HG02798 (cell line): Measurements from ENCODE around the gene CASP10.
A peak's percentile ranks its signal among the peaks of the same experiment; 100 is the strongest.

Experiments used
- ATAC-seq: cut with Tn5 transposase; IDR thresholded peaks from one replicate; pipeline ENCODE4 v1.9.1; 2021; ENCODE audit warnings: mild to moderate bottlenecking; ENCODE audit not compliant: unreplicated experiment, poor library complexity

Gene CASP10

DNA sequence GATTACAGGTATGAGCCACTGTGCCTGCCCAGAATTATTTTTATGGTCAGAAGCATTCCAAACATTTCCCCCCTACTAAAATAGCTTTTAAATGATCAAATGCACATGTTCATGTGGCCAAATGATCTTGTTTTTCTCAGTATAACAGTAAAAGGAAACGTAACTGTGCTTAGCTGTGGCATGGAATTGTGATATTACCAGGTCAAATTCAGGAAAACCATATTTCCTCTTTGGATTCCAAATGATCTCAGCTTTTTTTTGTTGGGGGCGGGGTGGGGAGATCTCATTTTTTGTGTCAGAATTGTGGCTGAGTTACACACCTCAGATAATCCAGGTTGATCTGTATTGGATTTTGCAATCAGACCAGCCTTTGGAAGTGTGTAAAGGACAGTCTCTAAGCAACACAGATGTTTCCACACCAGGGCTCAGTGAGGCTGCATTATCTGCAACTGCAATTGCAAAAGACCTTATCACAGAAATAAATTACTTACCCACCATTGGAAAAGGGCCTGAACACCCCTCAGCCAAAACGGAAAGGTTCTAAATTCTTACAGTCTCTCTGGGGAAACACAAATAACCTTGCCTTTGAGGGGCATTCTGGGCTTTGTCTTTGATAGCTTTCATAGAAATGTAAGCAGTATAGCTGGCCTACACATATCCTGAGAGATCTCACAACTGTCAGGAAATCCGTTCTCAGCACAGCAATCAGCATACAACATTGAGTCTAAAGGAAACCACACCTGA lies 8.4 kb downstream of the CASP10 start:
- ATAC-seq = no peak

DNA sequence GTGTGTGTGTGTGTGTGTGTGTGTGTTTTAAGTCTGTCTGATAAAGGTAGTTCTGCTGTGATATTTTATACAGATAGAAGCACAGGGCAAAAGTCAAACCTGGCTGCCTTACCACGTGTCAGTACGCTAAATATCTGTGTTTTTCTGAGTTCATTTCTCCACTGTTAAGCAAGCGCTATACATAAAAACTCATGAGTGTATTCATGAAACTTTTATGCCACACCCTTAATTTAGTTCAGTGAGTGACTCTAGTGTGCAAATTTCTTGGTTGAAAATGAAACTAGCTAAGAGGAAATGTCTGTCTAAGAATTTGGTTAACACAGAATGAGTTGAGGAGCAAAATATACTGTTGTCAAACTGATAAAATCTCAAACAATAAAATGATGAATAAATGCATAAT lies 11.2 kb downstream of the CASP10 start:
- peak; percentile 98 for ATAC-seq

DNA sequence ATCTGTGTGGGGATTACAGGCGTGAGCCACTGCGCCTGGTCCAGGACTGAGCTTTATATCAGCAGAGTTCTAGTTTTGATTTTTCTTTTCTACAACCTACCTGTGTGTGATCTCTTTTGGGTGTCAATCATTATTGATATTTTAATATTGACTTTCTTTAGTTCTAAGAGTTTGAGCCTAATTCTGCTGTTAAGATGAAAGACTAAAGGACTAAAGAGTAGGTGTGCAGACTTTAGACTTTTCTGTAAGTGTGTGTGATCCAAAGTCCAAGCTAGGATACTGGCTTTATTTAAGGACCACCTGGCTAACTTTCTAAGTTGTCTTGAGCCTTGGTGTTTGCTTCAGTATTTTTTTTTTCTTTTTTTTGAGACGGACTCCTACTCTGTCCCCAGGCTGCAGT lies 12.4 kb downstream of the CASP10 start:
- ATAC-seq = no peak

DNA sequence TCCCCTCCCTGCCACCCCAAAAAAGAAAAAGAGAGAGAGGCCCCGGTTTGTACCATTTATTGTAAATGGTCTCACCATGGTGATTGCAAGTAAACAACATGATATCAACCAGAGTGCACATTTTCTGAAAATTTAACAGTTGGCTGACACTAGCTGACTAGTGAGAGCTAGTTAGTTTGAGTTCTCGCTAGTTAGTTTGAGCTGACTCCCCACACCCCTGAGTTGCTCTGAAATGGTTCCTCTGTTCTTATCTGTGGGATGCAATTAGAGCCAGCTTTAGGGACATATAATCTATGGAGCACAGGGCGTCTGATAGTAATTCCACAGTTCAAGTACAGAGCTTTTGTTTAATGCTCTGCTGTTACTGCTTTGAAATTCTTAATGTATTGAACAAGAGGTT lies 13.1 kb downstream of the CASP10 start:
- no peak for ATAC-seq

DNA sequence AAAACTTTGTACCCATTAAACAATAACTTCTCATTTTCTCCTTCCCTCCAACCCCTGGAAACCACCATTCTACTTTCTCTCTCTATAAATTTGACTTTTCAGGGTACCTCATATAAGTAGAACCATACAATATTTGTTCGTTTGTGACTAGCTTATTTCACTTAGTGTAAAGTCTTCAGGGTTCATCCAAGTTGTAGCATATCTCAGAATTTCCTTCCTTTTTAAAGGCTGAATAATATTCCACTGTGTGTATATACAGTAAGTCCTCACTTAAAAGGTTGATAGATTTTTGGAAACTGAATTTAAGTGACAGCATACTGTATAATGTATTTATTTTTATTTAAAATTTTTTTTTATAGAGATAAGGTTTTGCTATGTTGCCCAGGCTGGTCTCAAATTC lies 13.9 kb downstream of the CASP10 start:
- no peak for ATAC-seq

DNA sequence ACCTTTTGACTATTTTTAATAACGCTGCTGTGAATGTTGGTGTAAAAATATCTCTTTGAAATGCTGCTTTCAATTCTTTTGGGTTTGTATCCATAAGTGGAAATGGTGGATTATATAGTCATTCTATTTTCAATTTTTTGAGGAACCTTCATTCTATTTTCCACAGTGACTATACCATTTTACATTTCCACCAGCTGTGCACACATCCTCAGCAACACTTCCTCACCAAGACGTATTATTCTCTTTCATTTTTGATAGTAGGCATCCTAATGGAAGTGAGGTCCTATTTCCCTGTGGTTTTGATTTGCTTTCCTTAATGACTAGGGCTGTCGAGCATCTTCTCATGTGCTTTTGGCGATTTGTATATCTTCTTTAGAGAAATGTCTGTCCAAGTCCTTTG lies 14.8 kb downstream of the CASP10 start:
- ATAC-seq = no peak

DNA sequence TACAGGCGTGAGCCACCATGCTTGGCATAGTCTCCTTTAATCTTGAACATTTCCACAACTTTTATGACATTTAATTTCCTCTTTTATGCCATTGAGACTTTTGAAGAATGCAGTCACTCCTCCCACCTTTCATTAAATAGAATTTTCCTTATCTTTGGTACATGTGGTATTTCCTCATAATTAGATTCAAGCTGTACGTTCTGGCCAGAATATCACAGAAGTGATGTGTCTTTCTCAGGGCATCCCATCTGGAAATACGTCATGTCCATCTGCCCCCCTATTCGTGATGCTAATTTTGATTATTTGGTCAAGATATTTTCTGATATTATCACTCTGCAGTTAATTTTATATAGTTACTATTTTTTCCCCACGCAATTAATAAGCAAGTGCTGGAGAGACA lies 16.9 kb downstream of the CASP10 start:
- no peak for ATAC-seq

DNA sequence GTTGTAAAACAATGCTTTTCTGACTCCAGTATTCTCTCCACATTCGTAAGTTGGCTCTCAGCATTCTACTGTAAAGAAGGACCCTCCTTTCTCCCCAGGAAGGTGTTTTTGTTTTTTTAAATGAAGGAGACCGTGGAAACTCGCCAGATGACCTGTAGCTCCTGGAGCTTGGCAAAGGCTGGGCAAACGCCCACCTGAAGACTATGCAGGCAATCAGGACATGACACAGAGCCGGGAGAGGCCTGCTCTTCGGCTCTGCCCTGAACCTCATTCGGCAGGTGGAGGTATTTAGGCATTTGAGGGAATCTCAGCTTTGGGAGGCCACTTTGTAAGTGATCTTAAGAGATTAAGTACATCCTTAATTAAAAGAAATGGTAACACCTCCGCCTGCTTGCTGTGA lies 17.4 kb downstream of the CASP10 start:
- ATAC-seq = no peak

DNA sequence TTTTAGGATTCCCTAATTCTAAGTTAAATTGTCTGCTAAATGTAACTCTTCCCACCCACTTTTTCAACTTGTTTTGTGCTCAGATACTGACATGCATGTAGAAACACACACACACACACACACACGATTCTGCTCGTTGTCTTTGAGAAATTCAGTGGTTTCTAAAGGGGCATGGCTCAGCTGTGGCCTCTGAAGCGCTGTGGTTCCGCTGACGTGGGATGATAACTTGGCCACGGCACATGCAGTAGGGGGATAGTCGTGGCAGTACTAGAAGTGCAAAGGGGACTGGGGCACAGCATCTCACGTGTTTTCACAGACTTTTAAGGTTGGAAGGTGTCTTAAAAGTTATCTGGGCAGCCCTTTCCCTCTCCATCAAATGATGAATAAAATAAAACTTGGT lies 18.4 kb downstream of the CASP10 start:
- ATAC-seq = no peak

DNA sequence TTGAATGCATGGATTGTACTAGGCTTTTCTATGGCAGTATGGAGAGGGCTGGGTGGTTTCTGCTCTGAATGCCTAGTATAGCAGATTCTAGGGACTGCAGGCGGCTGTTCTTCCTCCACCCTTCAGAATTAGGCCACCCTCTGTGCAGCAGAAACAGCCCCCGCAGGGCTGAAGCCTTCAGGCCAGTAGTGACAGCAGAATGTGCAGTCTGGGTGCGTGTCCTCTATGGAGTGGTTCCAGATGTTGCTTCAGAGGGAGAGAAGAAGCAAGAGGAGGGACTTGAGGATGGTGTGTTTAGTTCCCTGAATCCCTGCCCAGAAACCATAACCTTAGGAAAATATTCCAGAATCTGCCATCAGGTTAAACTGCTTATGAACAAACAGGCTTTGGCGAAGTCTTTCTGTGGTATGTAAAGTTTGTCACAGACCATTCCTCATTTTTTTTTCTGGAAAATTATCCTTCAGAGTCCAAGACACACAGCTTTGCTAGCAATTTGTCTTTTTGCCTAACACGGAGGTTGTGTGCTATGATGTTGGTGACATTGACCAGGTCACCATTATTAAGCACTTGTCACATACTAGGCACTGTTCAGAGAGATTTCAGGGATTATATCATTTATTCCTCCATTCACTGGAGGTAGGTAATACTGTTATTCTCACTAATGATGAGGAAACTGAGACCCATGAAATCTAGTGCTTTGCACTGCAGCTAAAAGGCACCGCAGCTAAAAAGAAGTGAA lies 21.1 kb downstream of the CASP10 start:
- no peak for ATAC-seq

DNA sequence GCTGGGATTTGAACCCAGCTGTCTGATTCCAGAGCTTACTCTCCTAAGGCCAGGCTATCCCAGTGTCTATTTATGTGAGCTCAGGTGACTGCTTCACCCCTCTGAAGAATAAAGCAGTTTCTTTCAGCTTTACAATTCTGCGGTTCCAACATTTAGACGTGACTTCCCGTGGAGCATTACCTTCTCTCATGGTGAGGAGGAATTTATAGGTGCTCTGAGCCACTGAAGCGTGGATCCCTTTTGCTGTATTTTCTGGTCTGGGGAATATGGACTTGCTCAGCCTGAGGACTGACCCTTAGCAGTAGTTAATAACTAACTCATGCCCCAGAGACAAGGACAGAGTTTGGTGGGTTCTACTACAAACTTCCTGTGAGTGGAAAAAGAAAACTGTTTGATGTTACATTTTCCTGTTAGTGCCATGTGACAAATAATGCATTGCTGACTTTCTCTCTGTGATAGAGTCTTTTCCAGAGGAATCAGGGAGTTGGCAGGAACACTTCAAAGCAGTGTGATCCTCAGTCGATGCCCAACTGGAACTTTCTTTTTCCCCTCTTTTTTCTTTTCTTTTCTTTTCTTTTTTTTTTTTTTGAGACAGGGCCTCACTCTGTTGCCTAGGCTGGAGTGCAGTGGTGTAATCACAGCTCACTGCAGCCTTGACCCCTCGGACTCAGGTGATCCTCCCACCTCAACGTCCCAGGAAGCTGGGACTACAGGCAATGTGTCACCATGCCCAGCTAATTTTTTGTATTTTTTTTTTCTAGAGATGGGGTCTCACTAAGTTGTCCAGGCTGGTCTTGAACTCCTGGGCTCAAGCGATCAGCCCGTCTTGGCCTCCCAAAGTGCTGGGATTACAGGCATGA lies 21.9 kb downstream of the CASP10 start:
- ATAC-seq = no peak

DNA sequence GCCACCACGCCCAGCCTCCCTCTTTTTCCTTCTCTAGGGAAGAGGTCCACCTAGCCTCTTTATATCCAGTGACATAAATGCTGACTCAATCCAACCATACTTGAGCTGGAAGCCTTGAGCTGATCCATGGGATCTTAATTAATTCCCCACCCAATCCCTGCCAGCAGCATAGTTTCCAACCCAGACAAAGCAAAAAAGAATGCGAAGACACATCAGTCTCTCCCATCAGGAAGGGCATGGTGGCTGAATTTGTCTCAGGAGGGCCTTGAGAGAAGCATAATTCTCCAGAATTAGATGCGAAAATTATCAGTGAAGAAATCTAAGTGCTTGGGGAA lies 22.5 kb downstream of the CASP10 start:
- no peak for ATAC-seq

DNA sequence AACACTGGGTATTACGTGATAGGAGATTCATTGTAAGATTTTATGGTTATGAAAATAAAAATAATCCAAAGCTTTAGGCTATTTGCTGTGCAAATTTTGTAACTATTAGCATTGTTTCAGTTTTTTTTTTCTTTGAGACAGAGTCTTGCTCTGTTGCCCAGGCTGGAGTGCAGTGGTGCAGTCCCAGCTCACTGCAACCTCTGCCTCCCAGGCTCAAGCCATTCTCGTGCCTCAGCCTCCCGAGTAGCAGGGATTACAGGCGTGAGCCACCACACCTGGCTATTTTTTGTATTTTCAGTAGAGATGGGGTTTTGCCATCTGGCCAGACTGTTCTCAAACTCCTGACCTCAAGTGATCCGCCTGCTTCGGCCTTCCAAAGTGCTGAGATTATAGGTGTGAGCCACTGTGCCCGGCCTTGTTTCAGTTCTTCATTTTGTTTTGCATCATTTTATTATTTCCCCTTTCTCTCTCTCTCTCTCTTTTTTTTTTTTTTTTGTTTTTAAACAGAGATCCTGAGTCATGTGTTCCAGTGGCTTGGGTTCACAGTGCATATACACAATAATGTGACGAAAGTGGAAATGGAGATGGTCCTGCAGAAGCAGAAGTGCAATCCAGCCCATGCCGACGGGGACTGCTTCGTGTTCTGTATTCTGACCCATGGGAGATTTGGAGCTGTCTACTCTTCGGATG lies 25.8 kb downstream of the CASP10 start:
- peak; percentile 74 for ATAC-seq

DNA sequence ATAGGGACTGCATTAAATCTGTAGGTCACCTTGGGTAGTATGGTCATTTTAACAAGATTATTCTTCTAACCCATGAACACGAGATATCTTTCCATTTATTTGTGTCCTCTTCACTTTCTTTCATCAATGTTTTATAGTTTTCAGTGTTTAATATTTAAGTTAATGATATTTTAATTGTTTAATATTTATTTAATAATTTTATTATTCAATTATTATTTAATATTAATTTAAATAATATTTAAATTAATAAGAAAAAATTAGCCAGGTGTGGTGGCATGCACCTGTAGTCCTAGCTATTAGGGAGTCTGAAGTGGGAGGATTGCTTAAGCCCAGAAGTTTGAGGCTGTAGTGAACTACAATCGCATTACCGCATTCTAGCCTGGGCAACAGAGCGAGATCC lies 33.0 kb downstream of the CASP10 start:
- ATAC-seq = no peak

DNA sequence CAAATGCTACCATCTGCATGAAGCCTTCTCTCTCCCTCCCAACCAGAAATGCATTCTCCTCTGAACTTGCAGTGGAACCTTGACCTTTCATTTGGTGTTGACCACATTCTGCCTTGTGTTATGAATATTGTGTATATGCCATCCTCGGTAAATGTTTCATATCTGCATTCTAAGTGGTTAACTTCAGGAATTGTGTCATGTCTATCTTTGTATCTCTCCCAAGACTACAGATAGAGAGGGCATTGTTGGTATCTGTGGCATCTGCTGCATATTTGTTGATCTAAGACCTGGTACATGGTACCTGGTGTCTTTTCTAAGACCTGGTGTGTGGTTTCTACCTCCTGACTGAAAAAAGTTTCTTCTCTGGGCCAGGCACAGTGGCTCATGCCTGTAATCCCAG lies 34.0 kb downstream of the CASP10 start:
- ATAC-seq = no peak

DNA sequence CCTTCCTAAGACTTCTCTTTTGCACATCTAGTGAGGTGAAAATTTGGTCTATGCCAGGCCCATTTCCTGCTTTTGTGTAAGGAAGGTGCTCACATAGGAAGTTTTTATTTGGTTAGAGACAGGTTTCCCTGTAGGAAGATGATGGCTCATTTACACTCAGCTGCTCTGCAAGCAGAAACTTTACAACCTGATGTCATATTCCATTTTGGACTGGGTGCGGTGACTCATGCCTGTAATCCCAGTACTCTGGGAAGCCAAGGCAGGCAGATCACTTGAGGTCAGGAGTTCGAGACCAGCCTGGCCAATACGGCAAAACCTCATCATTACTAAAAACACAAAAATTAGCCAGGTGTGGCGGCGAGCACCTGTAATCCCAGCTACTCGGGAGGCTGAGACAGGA lies 35.8 kb downstream of the CASP10 start:
- ATAC-seq = no peak

DNA sequence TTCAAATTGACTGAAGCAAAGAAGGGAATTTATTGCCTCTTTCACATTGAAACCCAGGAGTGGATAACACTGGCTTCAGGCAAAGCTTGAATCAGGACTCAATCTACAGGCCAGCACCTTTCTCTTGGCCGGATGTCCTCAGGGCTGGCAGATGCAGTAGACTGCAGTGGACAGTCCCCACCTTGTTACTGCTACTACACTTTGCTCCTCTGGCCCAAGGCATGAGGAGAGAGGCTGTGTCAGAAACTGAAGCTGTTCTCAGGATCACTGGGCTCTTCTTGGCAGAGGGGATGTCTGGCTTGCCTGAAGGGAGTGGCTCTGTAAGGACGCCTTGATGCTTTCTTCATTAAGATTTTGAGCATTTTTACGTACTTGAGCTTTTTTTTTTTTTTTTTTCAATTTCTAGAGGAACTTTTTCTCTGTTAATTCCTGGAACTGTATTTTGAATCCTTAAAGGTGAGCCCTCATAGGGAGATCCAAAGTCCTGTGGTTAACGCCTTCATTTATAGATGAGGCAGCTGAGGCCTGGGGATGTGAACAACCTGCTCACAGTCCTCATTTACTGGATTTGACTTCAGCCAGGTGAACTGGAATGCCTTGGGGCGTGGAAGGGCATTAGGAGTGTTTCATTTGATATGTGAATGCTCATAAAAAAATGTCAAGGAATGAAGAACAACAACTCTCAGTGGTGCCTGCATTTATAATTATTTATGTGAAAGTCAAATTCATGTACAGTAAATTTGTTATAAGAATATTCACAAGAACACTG lies 36.6 kb downstream of the CASP10 start:
- no peak for ATAC-seq

DNA sequence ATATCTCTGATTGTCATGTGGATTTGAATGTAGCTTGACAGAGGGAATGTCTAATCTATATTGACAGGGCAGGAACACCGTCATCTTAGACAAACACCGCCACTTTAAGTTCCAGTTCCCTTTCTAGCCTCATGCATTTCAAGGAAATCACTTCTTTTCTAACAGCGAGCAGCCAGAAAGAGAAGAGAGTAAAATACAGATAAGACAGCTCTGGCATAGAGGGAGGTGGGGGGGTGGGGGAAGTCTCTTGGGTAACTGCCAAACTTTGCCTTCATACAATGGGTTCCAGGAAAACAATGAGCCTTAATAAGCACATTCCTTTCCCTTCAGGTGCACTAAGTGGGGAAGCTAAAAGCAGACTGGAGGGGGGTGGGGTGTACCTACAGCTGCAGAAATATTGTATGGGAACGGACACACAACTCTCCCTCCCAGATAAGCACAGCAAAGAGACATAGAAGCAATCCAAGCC lies 37.2 kb downstream of the CASP10 start:
- ATAC-seq = no peak

DNA sequence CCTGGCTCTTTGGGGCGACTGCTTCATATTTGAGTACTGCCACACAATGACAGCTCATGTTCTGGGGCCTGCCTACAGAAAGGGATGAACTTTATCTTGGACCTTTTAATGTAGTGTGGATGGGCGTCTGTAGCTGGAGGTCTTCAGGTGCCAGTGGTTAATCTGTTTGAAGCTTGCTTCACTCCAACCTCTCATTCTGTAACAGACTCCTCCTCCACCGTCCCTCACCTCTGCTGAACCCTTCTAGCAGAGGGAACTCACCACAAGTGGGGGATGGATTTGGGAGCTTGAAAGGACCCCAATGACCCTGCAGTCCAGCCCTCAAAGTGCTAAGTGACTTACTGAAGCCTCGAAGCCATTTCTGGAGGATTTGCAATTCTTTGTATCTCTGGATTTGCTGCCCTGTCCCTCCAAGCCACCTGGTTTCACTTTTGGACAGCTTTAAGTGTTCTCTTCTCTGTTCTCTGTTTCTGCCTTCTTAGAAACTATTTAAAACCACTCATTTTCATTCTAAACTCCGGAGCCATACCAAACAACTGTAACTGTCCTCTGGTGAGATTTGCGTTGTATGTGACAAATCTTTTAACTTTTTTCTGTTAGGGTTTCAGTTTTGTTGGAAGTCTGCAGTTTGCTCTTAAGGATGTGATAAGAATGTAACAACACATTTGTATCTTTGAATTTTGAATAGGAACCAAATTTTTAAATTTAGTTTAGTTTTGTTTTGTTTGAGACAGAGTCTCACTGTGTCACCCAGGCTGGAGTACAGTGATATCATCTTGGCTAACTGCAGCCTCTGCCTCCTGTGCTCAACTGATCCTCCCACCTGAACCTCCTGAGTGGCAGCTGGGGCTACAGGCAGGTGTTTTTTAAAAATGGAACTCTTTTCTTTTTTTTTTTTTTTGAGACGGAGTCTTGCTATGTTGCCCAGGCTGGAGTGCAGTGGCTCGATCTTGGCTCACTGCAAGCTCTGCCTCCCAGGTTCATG lies 40.4 kb downstream of the CASP10 start:
- ATAC-seq = peak; percentile 95
